Osteoblast (primary cell): Measurements from ENCODE around the gene UNC13D. TPM values are rescaled to one million over a fixed set of nuclear protein-coding genes. Genes with fewer than 3 reads are reported as not detected.

ENCODE experiments used
- DNase-seq: peaks from one replicate; pipeline ENCODE4 v3.0.0; 2011; ENCODE audit warnings: low spot score, mixed read lengths; ENCODE audit not compliant: insufficient read length; ENCODE audit errors: missing footprints
- H2AFZ ChIP-seq: 2 replicates; pipeline ENCODE4 v1.6.0; 2011; ENCODE audit warnings: mild to moderate bottlenecking, low read length
- H3K27ac ChIP-seq: 2 replicates; pipeline ENCODE4 v1.5.1; 2011; ENCODE audit warnings: mild to moderate bottlenecking, low read depth, low read length, moderate library complexity
- H3K27me3 ChIP-seq: 2 replicates; pipeline ENCODE4 v1.6.0; 2012; ENCODE audit warnings: mild to moderate bottlenecking, control low read depth, inconsistent platforms, low read length, moderate library complexity; ENCODE audit not compliant: insufficient read depth
- H3K36me3 ChIP-seq: 2 replicates; pipeline ENCODE4 v1.5.1; 2011; ENCODE audit warnings: mild to moderate bottlenecking, low read length, control low read depth, moderate library complexity; ENCODE audit not compliant: insufficient read depth
- H3K4me1 ChIP-seq: 2 replicates; pipeline ENCODE4 v1.5.1; 2011; ENCODE audit warnings: mild to moderate bottlenecking, low read length, control low read depth, moderate library complexity; ENCODE audit not compliant: insufficient read depth
- H3K4me2 ChIP-seq: 2 replicates; pipeline ENCODE4 v1.6.0; 2011; ENCODE audit warnings: mild to moderate bottlenecking, low read length; ENCODE audit not compliant: insufficient read depth
- H3K4me3 ChIP-seq: fragments of 200-600 bp; sonication (generic); 3 replicates; pipeline ENCODE4 v1.5.1; 2012; ENCODE audit warnings: mild to moderate bottlenecking, low read length, inconsistent platforms; ENCODE audit not compliant: insufficient read depth
- H3K79me2 ChIP-seq: 2 replicates; pipeline ENCODE4 v1.6.0; 2012; ENCODE audit warnings: mild to moderate bottlenecking, low read length, control low read depth, inconsistent platforms; ENCODE audit not compliant: insufficient read depth
- H3K9me3 ChIP-seq: 2 replicates; pipeline ENCODE4 v1.5.1; 2011; ENCODE audit warnings: low read depth, low read length, control low read depth
- H4K20me1 ChIP-seq: 2 replicates; pipeline ENCODE4 v1.6.0; 2012; ENCODE audit warnings: mild to moderate bottlenecking, low read length, control low read depth; ENCODE audit not compliant: insufficient read depth
- CTCF ChIP-seq: IDR thresholded peaks from 2 replicates; pipeline ENCODE4 v1.5.1; 2011; ENCODE audit warnings: mild to moderate bottlenecking, low read depth, low read length, moderate library complexity; ENCODE audit errors: extremely low read depth
- total RNA-seq: library from RNA; depleted of rRNA; stranded (reverse); fragments of >200 nt; gene quantifications from 2 replicates; pipeline ENCODE4 v1.2.3, GENCODE V29; 2012

Gene UNC13D
- total RNA-seq, 1 donor, result 1.1 TPM

DNA sequence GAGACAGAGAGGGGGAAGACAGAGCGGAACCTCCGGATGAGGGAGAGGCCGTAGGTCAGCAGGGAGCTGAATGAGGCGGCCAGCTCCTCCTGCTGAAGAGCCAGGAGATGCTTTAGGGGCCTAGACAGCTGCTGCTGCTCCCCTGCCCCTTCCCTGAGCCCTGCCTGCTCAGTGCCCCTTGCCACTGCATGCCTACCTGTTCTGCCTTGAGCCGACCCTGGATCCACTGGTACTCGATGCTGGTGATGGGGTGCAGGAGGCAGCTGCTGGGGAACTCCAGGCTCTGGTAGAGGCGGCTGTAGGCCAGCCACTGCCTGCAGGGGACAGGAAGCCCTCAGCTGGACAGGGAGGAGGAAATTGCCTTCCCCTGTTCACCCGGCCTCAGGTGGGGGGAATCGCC is 7.6 kb downstream of the UNC13D start:
- Histone ChIP-seq H3K36me3 (no peaks in the 10 kb centered on the region), H4K20me1 (no peaks in the 10 kb centered on the region), H3K4me2 (no peak overlapping the region), H3K27ac (no peak overlapping the region), H3K27me3 (no peaks in the 10 kb centered on the region), H3K4me1 (peaks cover 5% of the 10 kb centered on the region), H3K79me2 (no peaks in the 10 kb centered on the region), H3K9me3 (no peaks in the 10 kb centered on the region), H2AFZ (no peak overlapping the region), H3K4me3 (no peak overlapping the region)
- DNase-seq, result no peak
- TF ChIP-seq CTCF, result no peak

- Histone ChIP-seq H3K4me3 (no peak overlapping the region), H3K36me3 (no peaks in the 10 kb centered on the region), H3K27ac (no peak overlapping the region), H3K79me2 (no peaks in the 10 kb centered on the region), H3K4me1 (peaks cover 5% of the 10 kb centered on the region), H3K27me3 (no peaks in the 10 kb centered on the region), H4K20me1 (no peaks in the 10 kb centered on the region), H2AFZ (no peak overlapping the region), H3K9me3 (no peaks in the 10 kb centered on the region), H3K4me2 (no peak overlapping the region)
- TF ChIP-seq CTCF, result no peak
- no peak for DNase-seq
These were observed 8.6 kb downstream of the UNC13D start for GRCh38 chr17:75835654-75835987.

GRCh38 chr17:75834928-75835653 is 9.1 kb downstream of the UNC13D start:
- Histone ChIP-seq H3K9me3 (no peaks in the 10 kb centered on the region), H3K4me1 (peaks cover 5% of the 10 kb centered on the region), H3K36me3 (no peaks in the 10 kb centered on the region), H2AFZ (no peak overlapping the region), H3K27me3 (no peaks in the 10 kb centered on the region), H3K4me2 (no peak overlapping the region), H3K4me3 (no peak overlapping the region), H3K27ac (no peak overlapping the region), H3K79me2 (no peaks in the 10 kb centered on the region), H4K20me1 (no peaks in the 10 kb centered on the region)
- TF ChIP-seq CTCF, result no peak
- no peak for DNase-seq

- Histone ChIP-seq H3K4me3 (no peak overlapping the region), H3K4me2 (no peak overlapping the region), H3K9me3 (no peaks in the 10 kb centered on the region), H3K79me2 (no peaks in the 10 kb centered on the region), H3K4me1 (peaks cover 5% of the 10 kb centered on the region), H3K27me3 (no peaks in the 10 kb centered on the region), H3K36me3 (no peaks in the 10 kb centered on the region), H2AFZ (no peak overlapping the region), H4K20me1 (no peaks in the 10 kb centered on the region), H3K27ac (no peak overlapping the region)
- TF ChIP-seq CTCF, result no peak
- DNase-seq, result no peak
These were observed 9.8 kb downstream of the UNC13D start for GRCh38 chr17:75834279-75834920.
